HCT116 (cell line): Measurements from ENCODE around the gene ERC2.

ENCODE experiments used
- EZH2 ChIP-seq: fragments of 200-600 bp; sonication (generic); IDR thresholded peaks from 2 replicates; pipeline ENCODE4 v1.6.1; 2017; ENCODE audit warnings: antibody characterized with exemption, mixed run types
- JUND ChIP-seq: IDR thresholded peaks from 2 replicates; pipeline ENCODE4 v1.6.1; 2012
- POLR2A ChIP-seq: IDR thresholded peaks from 2 replicates; pipeline ENCODE4 v1.7.0; 2011; ENCODE audit warnings: borderline replicate concordance; ENCODE audit not compliant: insufficient read depth, insufficient read length; ENCODE audit errors: extremely low read depth

GRCh38 chr3:55481744-55482495 is 986.3 kb downstream of the ERC2 start:
- TF ChIP-seq JUND = no peak
- TF ChIP-seq POLR2A = no peak
- no peak for TF ChIP-seq EZH2
